GM23248 (cell line): ENCODE results near the gene UBN1.

ENCODE experiments used
- EZH2 ChIP-seq: fragments of 200-600 bp; sonication (generic); IDR thresholded peaks from 2 replicates; pipeline ENCODE4 v1.6.1; 2018; ENCODE audit warnings: antibody characterized with exemption, mild to moderate bottlenecking; ENCODE audit not compliant: insufficient read depth, poor library complexity, severe bottlenecking
- EZH2phosphoT487 ChIP-seq: fragments of 200-600 bp; sonication (generic); IDR thresholded peaks from 2 replicates; pipeline ENCODE4 v1.6.1; 2018; ENCODE audit warnings: antibody characterized with exemption, moderate library complexity, mild to moderate bottlenecking, low read depth; ENCODE audit not compliant: insufficient read depth

- TF ChIP-seq EZH2phosphoT487 (no peak), EZH2 (no peak)
Measured at GRCh38 chr16:4899474-4899846, 52.2 kb downstream of the UBN1 start.
